Choroid plexus epithelial cell (primary cell): ENCODE results near the gene KCNK15.
A peak's percentile ranks its signal among the peaks of the same experiment; 100 is the strongest.

ENCODE experiments used
- DNase-seq: peaks from one replicate; pipeline ENCODE4 v3.0.0-alpha.2; 2010; ENCODE audit warnings: low read depth
- H3K4me3 ChIP-seq: 2 replicates; pipeline ENCODE4 v1.5.1; 2011; ENCODE audit warnings: low read depth, mild to moderate bottlenecking, control low read depth, low read length, moderate library complexity
- CTCF ChIP-seq: conservative IDR thresholded peaks from 2 replicates; pipeline ENCODE4 v1.5.1; 2011; ENCODE audit warnings: low read depth, mild to moderate bottlenecking, control low read depth, inconsistent platforms, low read length, moderate library complexity

KCNK15 gene

GRCh38 chr20:44727651-44728050 is 18.0 kb upstream of the KCNK15 start:
- no peak for TF ChIP-seq CTCF
- DNase-seq, result no peak
- no peak overlapping the region for H3K4me3 ChIP-seq

GRCh38 chr20:44728801-44729443 is 16.7 kb upstream of the KCNK15 start:
- no peak for TF ChIP-seq CTCF
- no peak overlapping the region for H3K4me3 ChIP-seq
- peak; percentile 51 for DNase-seq

GRCh38 chr20:44730441-44730840 is 15.2 kb upstream of the KCNK15 start:
- no peak for TF ChIP-seq CTCF
- H3K4me3 ChIP-seq, result no peak overlapping the region
- DNase-seq, result peak; percentile 81

GRCh38 chr20:44731657-44732056 is 14.0 kb upstream of the KCNK15 start:
- no peak for TF ChIP-seq CTCF
- H3K4me3 ChIP-seq, result no peak overlapping the region
- no peak for DNase-seq

- no peak for TF ChIP-seq CTCF
- H3K4me3 ChIP-seq, result no peak overlapping the region
- no peak for DNase-seq
These were observed 13.3 kb upstream of the KCNK15 start for GRCh38 chr20:44732327-44732726.

- DNase-seq, result peak; percentile 83
- peak; percentile 98 for TF ChIP-seq CTCF
- H3K4me3 ChIP-seq, result no peak overlapping the region
These were observed 12.2 kb upstream of the KCNK15 start for GRCh38 chr20:44733341-44734069.

GRCh38 chr20:44734938-44735337 is 10.7 kb upstream of the KCNK15 start:
- DNase-seq, result peak; percentile 53
- H3K4me3 ChIP-seq, result no peak overlapping the region
- TF ChIP-seq CTCF, result peak; percentile 18
